HG03108 (cell line): ENCODE results near the gene EXOC4.

Source experiments
- ATAC-seq: cut with Tn5 transposase; IDR thresholded peaks from one replicate; pipeline ENCODE4 v1.9.1; 2021; ENCODE audit warnings: moderate library complexity; ENCODE audit not compliant: unreplicated experiment

EXOC4 gene

DNA sequence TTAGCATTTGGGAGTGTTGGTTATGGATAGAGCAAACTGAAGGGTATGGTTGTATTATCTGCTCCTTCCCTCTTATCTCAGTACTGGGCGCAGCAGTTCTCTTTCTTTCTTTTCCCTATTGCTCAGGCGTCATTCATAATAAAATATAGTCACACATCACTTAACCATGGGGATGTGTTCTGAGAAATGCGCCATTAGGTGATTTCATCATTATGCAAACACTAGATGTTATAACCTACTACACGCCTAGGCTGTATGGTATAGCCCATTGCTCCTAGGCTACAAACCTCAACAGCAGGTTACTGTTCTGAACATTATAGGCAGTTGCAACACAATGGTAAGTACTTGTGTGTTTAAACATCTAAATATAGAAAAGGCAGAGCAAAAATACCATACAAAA is 401.7 kb downstream of the EXOC4 start:
- no peak for ATAC-seq

DNA sequence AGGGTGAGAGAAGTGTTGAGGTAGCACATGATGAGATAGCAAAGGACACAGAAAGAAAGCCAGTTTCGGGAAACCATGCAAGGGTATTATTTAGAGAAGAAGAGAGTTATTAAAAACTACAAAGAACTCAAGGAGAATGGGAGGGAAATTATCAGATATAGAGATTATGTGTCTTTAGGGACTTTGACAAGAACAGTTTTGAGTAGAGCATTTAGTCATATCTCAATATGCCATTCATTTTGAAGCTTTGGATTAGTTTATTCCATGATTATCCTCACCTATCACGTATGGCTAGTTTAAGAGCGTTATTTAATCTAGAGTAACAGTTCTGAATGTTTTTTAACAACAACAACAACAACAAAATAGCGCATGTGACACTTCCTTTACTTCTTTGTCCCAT is 409.4 kb downstream of the EXOC4 start:
- ATAC-seq = no peak

DNA sequence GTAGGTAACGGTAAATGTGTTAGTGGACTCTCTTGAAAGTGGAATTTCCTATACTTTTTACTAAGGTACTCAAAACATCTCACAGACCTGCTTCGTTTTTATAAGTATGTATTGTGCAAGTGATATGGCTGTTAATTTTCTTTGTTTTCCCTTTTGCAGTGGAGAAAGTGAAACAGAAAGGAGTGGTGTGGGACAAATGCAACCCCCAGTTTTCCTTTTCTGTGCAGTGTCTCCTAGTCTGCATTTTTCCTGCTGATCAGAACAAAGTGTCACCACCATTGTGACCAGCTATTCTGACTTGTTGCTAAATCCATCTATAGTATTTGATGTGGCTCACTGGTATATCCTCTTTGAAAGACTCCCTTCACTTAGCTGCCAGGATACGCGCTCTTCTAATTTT is 410.0 kb downstream of the EXOC4 start:
- no peak for ATAC-seq

- ATAC-seq = no peak
Measured at GRCh38 chr7:133664528-133664927, 411.6 kb downstream of the EXOC4 start.

GRCh38 chr7:133668296-133669060 is 415.6 kb downstream of the EXOC4 start:
- ATAC-seq = no peak

- no peak for ATAC-seq
Measured at GRCh38 chr7:133669061-133669455, 416.2 kb downstream of the EXOC4 start.

DNA sequence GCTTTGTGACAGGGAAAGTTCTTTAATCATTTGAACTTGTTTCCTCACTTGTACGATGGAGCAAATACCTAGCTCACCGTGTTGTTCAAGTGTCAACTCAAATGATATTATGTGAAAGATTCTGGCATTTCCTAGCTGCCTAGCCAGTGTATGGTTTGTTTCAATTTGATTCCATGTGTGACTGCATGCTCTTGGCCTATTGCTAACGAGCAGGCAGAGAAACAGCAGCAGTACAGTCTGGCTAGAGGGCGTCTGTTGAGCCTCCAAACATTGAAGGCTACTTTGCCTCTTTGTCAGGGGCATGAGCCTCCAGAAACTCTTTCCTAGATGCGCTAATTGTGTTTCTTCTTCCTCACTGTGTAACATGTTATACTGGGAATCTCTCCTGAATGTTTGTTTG is 417.4 kb downstream of the EXOC4 start:
- no peak for ATAC-seq

- ATAC-seq = no peak
Measured at GRCh38 chr7:133672866-133673265, 420.0 kb downstream of the EXOC4 start.

DNA sequence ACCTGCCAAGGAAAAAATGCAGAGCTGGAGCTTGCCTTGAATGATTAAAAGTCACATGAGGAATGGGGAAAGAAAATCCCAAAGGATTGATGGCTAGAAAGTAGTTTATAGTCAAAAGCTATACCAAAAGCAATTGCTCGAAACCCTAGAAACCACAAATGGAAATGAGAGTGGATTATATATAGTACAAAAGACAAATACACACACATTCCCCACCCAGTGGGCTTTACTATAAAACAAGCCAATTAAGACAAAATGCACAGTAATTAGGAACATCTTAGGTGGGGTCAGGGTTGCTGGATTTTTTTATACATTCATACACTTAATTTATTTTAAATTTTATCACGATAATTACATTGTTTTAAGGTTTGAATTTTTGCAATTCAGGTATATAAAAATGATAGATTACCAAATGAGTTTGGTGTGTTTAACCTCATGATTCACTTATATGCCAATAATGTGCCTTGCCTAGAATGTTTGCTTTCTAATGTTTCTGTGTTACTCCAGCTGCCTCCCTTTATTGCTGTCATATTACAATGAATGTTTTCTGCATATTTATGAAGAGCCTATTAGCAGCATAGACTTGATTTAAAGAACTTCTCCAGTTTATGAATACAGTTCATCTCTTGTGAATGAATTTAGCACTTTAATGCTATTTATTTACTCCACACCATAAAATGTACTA is 421.3 kb downstream of the EXOC4 start:
- ATAC-seq = no peak

DNA sequence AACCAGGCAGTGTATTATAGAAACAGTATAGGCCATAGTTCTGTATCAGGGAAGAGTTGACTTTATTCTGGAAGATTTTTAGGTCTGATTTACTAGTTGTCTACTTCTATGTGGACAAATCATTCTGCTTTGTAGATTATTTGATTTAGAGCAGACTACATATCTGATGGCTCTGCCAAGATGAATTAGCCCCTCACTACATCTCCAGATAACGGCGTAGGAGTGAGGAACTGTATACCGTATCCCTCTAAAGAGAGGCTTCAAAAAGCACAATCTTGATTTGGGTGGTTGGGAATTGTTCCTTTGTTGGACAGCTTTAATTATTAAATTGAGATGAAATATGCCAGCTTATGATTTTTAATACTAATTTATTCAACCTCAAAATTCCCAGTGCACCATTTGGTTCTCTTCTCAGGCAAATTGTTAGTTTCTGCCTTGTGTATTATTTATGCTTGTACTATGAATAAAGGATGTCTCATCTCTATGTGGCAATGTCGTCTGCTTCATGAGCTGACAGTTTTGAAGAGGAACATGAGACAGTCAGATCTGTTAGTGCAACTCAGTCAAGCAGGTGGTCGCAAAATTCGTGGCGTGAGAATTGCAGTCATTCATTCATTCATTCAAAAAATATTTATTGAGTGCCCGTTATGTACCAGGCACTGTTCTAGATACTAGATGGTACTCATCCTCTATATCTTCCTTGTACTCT is 422.8 kb downstream of the EXOC4 start:
- no peak for ATAC-seq

DNA sequence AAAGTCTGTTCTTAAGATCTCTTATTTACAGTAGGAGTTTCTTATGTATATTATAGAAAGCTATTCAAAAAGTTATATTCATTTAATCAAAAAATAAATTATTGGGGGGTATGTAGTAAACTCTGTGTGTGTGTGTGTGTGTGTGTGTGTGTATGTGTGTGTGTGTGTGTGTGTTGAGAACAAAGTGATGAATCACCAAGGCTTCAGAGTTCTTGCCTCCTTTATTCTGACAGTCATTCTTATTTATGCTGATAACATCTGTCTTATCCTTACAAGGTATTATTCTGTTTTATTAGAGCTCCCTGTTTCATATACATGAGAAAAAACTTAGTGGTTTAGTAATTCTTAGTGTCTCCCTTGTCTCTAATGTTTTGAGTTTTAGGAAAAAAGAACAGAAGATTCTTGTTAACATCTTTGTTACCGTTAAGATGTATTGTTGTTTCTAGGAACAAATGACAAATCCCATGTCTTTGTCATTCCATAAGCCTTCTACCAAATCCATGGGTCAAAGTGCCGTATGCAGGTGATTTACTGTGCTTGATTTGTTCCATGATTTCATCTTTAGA is 424.0 kb downstream of the EXOC4 start:
- ATAC-seq = no peak

DNA sequence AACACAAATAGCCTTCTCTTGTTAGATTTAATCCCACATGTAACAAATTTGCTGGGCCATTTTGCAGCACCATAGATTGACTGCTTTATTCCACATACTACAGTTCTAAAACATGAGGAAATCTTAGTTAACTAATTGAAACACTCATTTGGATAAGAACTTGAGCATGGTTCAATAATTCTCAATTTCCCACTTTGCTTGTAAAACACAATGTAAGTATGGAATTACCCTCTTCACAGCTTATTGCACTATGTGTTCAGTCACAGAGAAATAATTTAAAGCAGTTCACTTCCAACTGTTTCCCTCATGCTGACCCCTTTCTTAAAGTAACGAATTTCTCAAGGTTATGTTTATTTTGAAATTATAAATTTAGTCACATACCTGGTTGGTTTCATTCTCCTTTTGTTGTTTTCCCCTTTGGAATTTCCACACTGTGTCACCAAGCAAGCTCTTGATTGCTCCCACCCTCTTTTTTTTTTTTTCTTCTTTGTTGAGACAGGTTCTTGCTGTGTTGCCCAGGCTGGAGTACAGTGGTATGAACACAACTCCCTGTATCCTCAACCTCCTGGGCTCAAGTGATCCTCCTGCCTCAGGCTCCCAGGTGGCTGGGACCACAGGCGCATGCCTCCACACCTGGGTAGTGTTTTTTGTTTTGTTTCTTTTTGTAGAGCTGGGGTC is 425.4 kb downstream of the EXOC4 start:
- ATAC-seq = no peak

DNA sequence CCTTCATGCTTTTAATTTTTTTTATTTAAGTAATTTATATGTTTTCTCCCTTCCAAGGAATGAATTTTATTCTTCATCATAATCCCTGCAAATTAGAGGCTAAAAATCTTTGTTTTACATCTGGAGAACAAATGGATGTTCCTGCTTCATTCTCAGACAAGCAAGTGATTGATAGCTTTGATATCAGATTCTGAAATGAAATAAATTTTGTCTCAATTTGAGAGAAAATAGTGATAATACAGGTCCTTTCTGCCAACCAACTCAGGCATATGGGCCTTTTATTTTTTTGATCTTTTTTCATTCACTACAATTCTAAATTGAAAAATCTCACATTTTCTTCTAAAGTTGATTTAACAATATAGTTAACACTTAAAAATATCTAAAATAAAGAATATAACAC is 427.1 kb downstream of the EXOC4 start:
- no peak for ATAC-seq

DNA sequence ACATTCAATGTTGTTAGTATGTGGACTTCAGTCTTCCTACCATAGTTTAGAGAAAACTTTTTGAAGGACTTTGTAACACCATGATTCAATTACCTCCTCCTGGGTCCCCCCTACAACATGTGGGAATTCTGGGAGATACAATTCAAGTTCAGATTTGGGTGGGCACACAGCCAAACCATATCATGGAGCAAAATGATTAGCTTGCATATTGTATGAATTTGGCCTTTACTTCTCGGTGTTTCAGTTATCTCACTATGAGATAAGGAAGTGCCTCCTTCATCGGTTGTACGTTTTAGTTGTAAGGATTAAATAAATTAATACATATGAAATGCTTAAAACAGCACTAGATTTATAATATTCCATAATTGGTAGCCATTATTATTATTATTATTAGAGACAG is 428.7 kb downstream of the EXOC4 start:
- no peak for ATAC-seq

GRCh38 chr7:133682364-133683181 is 429.7 kb downstream of the EXOC4 start:
- no peak for ATAC-seq

- ATAC-seq = no peak
Measured at GRCh38 chr7:133683182-133683454, 430.2 kb downstream of the EXOC4 start.

DNA sequence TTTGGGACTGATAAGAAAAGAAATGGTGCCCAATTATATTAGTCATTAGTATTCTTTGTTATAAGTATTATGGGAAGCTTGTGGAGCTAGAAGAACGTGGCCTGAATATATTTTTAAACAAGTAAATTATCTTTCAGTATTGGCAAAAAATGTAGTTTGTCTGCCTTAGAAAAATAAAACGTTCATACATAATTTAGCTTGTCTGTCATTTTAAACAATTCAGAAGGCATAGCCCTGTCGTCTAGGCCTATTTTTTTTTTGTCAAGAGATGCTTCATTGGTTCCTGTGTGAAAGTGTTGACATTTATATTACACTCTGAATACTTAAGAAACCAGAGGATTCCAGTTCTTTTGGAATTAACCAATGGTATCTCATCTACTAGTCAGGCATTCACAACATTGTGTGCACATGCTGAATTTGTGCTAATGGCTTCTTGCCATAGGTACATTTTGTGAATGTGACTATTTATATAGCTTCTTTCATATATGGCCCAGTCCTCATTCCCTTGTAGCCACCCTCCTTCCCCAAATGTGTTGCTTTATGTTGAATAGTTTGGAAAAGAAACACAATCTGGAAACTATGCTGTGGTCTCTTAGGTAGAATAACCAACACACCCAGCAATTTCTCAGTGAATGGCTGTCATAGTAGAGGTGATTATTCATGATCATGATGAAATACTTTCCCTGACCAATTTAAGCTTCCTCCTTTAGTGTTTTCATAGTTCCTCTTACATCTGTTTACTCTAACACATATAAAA is 435.8 kb downstream of the EXOC4 start:
- ATAC-seq = no peak

DNA sequence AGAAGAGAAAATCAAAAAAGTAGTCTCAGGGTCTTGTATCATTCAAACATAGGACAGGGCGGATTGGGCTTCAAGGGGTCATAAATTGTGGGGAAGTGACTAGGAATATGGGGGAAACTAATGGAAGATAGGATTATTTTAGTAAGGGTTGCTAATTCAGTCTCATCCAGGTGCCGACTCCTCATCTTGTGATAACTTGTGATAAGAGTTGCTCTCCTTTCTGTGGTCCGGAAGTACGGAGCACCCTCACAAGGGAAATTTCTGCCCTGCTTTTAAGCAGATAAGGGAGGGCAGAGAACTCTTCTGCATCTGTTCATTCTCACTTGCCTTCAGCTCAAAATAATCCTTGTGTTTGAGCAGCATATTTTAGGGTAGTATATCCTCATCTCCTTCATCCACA is 437.9 kb downstream of the EXOC4 start:
- ATAC-seq = no peak

DNA sequence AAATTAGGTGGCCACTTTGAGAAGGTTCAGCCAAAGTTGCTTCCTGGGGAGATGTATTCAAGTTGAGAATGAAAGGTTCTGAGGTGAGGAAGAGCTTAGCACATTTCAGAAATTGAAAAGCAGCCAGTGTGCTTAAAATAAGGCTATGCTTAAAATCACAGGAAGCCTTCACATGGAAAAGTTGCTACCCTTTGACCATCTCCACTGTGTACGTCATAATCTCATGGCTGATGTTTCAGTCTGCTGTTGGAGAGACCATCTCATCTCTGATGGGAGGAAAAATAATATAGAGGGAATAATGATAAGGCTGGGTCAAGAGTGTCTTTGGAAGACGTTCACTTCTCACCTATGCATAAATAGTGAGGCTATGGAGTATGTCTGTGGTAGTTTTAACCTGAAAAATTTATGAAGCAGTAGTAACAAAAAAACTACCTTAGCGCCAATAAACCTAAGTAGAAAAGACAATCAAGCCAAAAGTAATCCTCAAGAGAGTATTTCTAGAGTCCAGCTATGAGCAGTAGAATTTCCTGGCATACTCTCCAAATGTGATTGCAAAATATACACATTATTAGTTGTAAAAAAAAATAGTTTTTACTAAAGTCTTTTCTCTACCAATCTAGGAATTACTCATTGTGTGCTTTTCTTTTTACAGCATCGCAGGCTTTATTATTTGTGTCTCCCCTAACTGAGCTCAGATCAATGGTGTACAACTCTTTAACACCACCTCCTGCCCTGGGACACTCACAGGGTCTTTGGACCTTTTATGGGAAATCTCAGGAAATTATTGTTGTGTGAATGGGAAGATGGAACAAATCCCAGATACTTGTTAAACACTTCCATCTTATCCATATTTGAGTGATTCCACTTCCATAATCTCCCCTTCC is 439.1 kb downstream of the EXOC4 start:
- no peak for ATAC-seq
